Activated T-helper 1 cell treated with anti-CD3 and anti-CD28 coated beads, Interleukin-2, amount 50 U/mL, for 16 hours (primary cell): Measurements from ENCODE around the gene RGS17.
"Not testable (repeated sequence)": the region's sequence is repeated elsewhere in the genome, so short reads cannot be mapped to it uniquely, and the experiment has no call there.

Source experiments
- DNase-seq, 2 donors: peaks; one replicate each; pipeline ENCODE4 v3.0.0-alpha.2; 2020; ENCODE audit warnings: low read depth in 1 of 2, low spot score in 1 of 2

RGS17 gene

GRCh38 chr6:153125032-153125431 is 6.0 kb downstream of the RGS17 start:
- DNase-seq: no peak

- DNase-seq: no peak
Measured at GRCh38 chr6:153123801-153124200, 7.3 kb downstream of the RGS17 start.

DNA sequence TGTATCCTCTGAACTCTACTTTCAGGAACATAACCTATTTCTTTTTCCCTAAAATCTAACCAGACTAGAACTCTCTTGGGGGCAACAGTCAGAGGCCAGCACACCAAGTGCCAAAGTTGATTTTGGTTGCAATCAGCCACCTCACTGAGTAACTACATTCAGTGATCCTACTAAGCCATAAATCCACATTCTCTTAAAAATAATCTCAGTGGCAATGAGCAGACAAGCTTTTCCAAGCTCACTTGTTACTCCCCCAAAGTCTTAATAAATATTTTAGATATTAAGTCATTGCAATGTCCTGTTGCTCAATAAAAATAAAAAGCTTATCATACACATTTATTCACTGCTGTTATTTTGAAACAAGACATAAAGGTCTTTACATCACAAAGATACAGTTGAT is 9.8 kb downstream of the RGS17 start:
- DNase-seq: no peak

DNA sequence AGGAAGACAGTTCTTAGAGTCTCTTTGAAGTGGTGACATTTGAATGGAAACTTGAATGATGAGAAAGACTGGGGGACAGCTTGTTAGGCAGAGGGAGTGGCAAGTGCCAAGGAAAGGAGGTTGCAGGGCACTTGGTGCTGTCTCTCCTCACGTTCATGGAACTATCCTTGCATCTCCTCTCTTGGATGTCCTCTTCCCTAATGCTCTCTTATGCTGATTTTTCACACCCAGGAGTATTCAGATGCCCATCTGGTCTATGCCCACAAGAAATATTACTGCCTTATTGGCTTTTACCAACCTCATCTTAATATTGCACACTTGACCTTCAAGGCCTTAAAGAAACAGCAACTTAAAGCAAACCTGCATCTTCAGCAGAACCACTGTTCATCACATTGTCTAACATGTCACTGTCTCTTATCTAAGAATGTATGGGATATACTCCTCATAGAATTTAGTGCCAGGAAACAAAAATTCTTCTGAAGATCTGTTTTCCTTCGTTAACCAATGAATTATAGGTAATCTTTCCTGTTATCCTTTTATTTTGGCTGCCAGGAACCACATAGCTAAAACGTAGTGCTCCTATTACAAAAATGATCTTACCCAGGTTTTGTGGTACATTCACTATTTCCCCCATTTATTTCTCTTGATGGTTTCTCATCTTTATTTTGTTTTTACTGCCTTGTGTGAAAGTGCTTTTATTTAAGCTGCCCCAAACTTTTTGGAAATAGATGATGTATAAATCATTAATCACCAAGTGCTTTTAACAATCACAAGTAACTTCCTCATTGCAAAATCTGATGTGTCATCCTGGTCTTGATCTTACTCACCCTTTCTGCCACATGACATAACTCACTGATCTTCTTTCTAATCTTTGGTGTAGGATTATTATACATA is 12.8 kb downstream of the RGS17 start:
- no peak for DNase-seq

- DNase-seq: not testable (repeated sequence)
Measured at GRCh38 chr6:153111082-153111481, 20.0 kb downstream of the RGS17 start.

- DNase-seq: not testable (repeated sequence)
Measured at GRCh38 chr6:153110612-153111011, 20.5 kb downstream of the RGS17 start.

DNA sequence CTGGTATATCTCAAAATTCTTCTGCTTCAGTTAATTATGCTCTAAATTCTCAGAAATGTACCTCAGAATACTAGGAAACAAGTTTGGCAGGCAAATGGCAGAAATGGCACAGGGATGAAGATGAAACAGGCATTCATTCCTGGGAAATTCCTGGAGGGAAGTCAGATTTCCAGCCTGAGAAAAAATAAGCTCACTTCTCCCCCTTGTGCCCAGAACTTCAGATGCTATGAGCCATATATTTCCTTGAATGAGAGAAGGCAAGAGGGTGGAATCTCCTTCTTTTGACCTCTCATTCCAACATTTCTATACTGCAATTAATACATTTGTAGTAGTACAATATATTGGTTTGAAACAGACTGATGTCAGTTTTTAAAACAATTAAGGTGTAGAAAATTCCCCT is 22.8 kb downstream of the RGS17 start:
- DNase-seq: no peak

- no peak for DNase-seq
Measured at GRCh38 chr6:153106021-153106420, 25.1 kb downstream of the RGS17 start.

DNA sequence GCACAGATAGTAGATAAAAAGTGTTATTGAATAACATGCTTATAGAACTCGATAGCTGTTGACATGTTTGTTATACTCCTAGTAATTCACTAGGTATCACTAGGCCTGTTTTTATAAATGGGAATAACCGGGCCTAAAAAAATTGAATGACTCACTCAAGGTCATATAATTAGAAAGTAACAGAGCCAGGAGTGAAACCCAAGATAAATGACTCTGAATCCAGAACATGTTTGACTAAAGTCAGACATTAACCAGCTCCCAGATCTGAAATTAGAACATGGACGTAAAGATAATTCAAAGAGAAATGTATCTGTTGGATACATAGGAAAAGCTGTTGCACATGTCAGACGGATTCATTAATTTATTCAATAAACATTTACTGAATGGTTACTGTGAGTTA is 26.9 kb downstream of the RGS17 start:
- no peak for DNase-seq

DNA sequence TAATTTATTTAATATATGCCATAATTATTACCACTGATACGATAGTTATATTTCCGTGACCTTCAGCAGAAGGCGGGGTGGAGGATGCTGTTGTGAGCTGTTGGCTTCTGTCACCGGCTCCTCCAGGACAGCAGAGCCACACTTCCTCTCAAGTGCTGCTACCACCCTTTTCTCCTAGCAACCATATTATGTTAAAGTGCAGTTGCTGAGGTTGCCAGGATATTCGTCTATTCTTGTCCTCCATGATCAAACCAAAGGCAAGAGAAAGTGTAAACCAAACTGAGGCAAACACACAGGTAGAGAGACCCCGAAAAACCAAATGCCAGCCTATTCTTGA is 27.8 kb downstream of the RGS17 start:
- DNase-seq: no peak

GRCh38 chr6:153102605-153103318 is 28.3 kb downstream of the RGS17 start:
- no peak for DNase-seq

- DNase-seq: no peak
Measured at GRCh38 chr6:153101461-153101860, 29.6 kb downstream of the RGS17 start.

DNA sequence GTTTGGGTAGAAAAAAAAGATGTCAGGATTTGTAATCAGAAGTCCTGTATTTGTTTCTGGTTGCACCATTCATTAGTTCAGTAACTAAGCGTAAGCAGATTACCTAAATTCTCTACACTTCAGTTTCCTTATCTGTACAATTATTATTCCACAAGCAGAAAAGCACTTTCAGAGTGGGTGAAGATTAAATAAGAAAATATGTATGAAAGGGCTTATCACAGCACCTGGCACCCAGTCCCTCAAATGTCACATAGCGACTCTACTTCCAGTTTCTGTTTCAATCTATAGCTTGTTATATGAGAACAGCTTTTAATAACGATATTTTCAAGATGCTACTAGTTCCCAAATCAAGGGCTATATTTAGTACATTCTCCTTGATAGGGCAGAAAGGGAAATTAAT is 31.4 kb downstream of the RGS17 start:
- DNase-seq: no peak

DNA sequence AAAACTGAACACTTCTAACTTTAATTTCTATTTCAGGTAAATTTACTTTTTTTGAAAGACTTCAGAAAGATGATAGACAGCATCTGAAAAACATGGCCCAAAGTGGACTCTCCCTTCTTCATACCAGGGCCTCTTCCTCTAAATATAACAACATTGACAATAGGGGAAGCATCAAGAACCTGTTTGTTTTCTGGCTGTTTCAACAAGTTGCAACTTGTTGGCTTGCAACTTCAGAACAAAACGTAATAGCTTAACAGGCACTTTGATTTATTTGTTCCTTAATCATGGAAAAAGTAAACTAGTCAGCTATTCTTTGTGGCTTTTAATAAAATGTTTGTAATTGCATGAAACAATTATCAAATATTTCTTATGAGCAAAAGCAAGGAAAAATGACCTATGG is 34.3 kb downstream of the RGS17 start:
- no peak for DNase-seq

- no peak for DNase-seq
Measured at GRCh38 chr6:153096031-153096430, 35.1 kb downstream of the RGS17 start.

DNA sequence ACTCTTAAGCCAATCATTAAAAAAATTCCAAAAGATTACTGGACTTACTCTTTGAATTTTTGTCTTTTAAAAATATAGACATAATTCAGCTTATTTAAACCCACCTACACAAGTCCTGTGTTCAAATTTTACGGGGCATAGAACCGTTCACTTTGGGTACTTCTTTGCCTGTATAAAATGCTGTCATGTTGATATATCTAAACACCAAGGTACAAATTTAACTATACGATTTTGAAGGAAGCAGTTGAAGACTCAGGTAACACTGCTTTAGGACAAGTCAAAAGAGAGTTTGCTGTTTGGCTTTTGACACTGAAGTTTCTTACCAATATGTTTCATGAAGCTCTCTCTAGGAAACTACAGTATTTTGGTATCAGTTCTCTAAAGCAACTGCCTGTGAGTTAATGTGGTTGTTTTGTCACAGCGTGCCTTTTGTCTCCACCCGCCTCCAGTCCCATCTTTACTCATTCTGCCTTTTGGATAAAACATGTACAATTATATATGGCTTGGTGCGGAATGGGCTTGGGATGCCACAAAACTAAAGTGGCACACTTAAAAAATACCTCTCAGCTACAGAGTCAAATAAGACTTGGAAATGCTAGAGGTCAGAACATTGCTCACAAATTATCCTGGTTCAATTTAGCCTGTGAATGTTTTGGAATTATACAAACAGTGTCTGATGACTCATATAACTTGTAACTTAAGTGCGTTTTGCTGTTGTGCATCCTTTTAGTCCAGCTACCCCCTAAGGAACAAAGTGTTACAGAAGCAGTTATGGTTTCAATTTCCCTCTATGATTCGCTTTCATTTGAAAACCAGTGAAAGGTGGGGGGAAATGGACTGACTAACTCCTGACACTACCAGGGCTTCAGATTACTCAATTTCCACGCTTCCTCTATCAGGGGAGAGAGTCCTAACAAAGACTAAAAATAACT is 38.7 kb downstream of the RGS17 start:
- DNase-seq: no peak

- DNase-seq: no peak
Measured at GRCh38 chr6:153090241-153090930, 40.7 kb downstream of the RGS17 start.

DNA sequence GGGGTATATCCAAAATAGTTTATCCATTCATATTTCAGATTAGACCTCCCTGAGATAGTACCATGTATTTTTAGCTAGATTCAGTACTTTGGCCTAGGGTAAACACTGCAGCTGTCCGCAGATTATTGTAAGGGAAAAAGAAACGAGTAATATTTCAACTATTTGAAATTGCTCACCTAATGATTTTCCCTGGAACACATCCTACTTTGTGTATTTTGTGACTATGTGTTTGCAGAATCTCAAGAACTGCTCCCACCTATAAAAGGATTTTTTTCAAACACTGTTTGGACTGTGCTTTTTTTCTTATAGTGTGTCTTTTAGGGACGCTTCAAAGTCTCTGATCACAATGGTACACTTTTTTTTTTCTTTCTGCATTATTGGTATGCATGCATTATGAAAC is 42.3 kb downstream of the RGS17 start:
- DNase-seq: no peak

DNA sequence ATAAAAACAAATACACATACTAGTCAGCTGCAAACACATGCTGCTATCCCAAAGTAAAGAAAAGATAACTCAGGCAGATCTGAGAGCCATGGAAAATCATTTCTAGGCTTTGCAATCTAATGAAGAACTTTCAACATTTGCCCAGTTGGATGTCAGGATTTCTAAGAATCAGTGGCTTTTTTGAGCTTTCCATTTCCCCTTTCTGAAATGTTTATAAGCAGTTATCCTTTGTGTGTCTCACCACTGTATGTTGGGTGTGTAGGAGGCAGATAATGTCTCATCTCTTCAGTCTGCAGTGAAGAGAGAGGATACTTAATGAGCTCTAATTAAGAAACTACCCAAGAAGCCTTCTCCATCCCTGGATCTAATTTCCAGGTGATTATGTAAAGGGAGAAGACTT is 43.6 kb downstream of the RGS17 start:
- DNase-seq: no peak

GRCh38 chr6:153086225-153086990 is 44.7 kb downstream of the RGS17 start:
- no peak for DNase-seq
